Neural progenitor cell (in vitro differentiated cells): ENCODE data around the gene TSHZ2. TPM values are rescaled to one million over a fixed set of nuclear protein-coding genes. Genes with fewer than 3 reads are reported as not detected.
"Not testable (repeated sequence)": the region's sequence is repeated elsewhere in the genome, so short reads cannot be mapped to it uniquely, and the experiment has no call there.

ENCODE experiments used
- DNase-seq: peaks from one replicate; pipeline ENCODE4 v3.0.0-alpha.2; 2016; ENCODE audit warnings: low spot score
- H2AFZ ChIP-seq: fragments of 200-600 bp; sonication (generic); replicated peaks from 2 replicates; pipeline ENCODE4 v1.6.1; 2016; ENCODE audit warnings: antibody characterized with exemption
- H3F3A ChIP-seq: fragments of 200-600 bp; sonication (generic); 2 replicates; pipeline ENCODE4 v1.6.1; 2016; ENCODE audit warnings: antibody characterized with exemption, low read depth
- H3K27ac ChIP-seq: fragments of 200-600 bp; sonication (generic); 2 replicates; pipeline ENCODE4 v1.5.1; 2016; ENCODE audit warnings: mild to moderate bottlenecking
- H3K27me3 ChIP-seq: fragments of 200-600 bp; sonication (generic); 2 replicates; pipeline ENCODE4 v1.6.1; 2016; ENCODE audit warnings: mild to moderate bottlenecking, moderate library complexity
- H3K36me3 ChIP-seq: fragments of 200-600 bp; sonication (generic); 2 replicates; pipeline ENCODE4 v1.5.1; 2016
- H3K4me1 ChIP-seq: fragments of 200-600 bp; sonication (generic); 2 replicates; pipeline ENCODE4 v1.6.1; 2016; ENCODE audit warnings: mixed run types
- H3K4me2 ChIP-seq: fragments of 200-600 bp; sonication (generic); 2 replicates; pipeline ENCODE4 v1.6.1; 2016
- H3K4me3 ChIP-seq: fragments of 200-600 bp; sonication (generic); 2 replicates; pipeline ENCODE4 v1.5.1; 2016
- H3K79me2 ChIP-seq: fragments of 200-600 bp; sonication (generic); 2 replicates; pipeline ENCODE4 v1.6.1; 2016; ENCODE audit warnings: low read depth
- H3K9ac ChIP-seq: fragments of 200-600 bp; sonication (generic); 2 replicates; pipeline ENCODE4 v1.6.1; 2016
- H3K9me3 ChIP-seq: fragments of 200-600 bp; sonication (generic); 2 replicates; pipeline ENCODE4 v1.5.1; 2016; ENCODE audit warnings: low read depth
- H4K20me1 ChIP-seq: fragments of 200-600 bp; sonication (generic); 2 replicates; pipeline ENCODE4 v1.6.1; 2016; ENCODE audit warnings: low read depth
- H3K27ac Mint-ChIP-seq: 3 replicates; pipeline ENCODE4 v1.8.0; 2021; ENCODE audit warnings: mixed read lengths
- H3K27me3 Mint-ChIP-seq: 2 replicates; pipeline ENCODE4 v1.8.0; 2022; ENCODE audit warnings: low read depth, mild to moderate bottlenecking, inconsistent platforms, moderate library complexity, mixed read lengths; ENCODE audit not compliant: insufficient read depth
- H3K36me3 Mint-ChIP-seq: 3 replicates; pipeline ENCODE4 v1.8.0; 2021; ENCODE audit warnings: mixed read lengths
- H3K4me1 Mint-ChIP-seq: 3 replicates; pipeline ENCODE4 v1.8.0; 2021; ENCODE audit warnings: mixed read lengths
- H3K4me3 Mint-ChIP-seq: 3 replicates; pipeline ENCODE4 v1.8.0; 2021; ENCODE audit warnings: mild to moderate bottlenecking, moderate library complexity, mixed read lengths
- H3K9me3 Mint-ChIP-seq: 3 replicates; pipeline ENCODE4 v1.8.0; 2020; ENCODE audit warnings: mixed read lengths
- EZH2 ChIP-seq: fragments of 200-600 bp; sonication (generic); IDR thresholded peaks from 2 replicates; pipeline ENCODE4 v1.6.1; 2017; ENCODE audit warnings: antibody characterized with exemption, mild to moderate bottlenecking, moderate library complexity
- EZH2phosphoT487 ChIP-seq: fragments of 200-600 bp; sonication (generic); IDR thresholded peaks from 2 replicates; pipeline ENCODE4 v1.6.1; 2017; ENCODE audit warnings: antibody characterized with exemption
- total RNA-seq: library from RNA; depleted of rRNA; stranded (reverse); fragments of >200 nt; gene quantifications from 2 replicates; pipeline ENCODE4 v1.2.3, GENCODE V29; 2015; ENCODE audit warnings: low replicate concordance
- TF ChIP-seq, protein P1 (sequence below): fragments of 200-600 bp; sonication (generic); IDR thresholded peaks from 2 replicates; pipeline ENCODE4 v1.5.1; 2017; ENCODE audit warnings: antibody characterized with exemption, mild to moderate bottlenecking

The TSHZ2 gene
- total RNA-seq, 1 donor from 2014 or later = 1.8 TPM

DNA sequence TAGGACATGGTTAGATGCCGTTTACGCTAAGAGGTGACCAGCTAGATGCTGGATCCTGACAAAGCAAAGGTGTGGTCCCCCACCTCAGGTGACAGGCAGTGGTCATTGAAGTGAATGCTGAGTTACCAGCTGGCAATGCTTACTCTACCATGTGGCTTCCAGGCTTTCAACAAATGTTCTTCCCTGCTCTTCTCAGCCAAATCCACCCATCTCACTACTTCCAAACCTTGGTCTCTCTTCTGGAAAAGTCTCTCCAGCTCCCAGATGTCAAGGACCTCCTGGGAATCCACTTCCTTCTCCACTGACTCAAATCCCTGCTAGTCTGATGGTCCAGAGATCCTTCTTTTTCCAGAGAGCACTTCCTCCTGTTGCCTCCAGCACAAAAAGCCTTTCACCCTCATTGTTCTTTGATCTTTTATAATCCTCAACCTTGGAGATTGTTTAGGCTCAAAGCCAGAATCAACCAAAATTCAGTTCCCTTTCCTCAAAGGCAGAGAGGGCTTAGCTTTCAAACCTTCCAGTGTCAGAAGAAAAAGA lies 393.4 kb downstream of the TSHZ2 start:
- Mint-ChIP-seq H3K9me3 (peaks cover 2% of the 10 kb centered on the region), H3K4me3 (no peak overlapping the region), H3K4me1 (peaks cover 66% of the 10 kb centered on the region), H3K27me3 (peaks cover 12% of the 10 kb centered on the region), H3K36me3 (no peaks in the 10 kb centered on the region), H3K27ac (peak overlapping the region; percentile 28)
- Histone ChIP-seq H3F3A (peaks cover 15% of the 10 kb centered on the region), H3K4me3 (no peak overlapping the region), H3K4me1 (peaks cover 19% of the 10 kb centered on the region), H4K20me1 (no peaks in the 10 kb centered on the region), H3K27ac (no peak overlapping the region), H3K9ac (no peak overlapping the region), H3K27me3 (no peaks in the 10 kb centered on the region), H3K79me2 (no peaks in the 10 kb centered on the region), H3K36me3 (no peaks in the 10 kb centered on the region), H3K9me3 (no peaks in the 10 kb centered on the region), H2AFZ (no peak overlapping the region), H3K4me2 (peak overlapping the region; percentile 32)
- DNase-seq = no peak
- TF ChIP-seq, protein P1, sequence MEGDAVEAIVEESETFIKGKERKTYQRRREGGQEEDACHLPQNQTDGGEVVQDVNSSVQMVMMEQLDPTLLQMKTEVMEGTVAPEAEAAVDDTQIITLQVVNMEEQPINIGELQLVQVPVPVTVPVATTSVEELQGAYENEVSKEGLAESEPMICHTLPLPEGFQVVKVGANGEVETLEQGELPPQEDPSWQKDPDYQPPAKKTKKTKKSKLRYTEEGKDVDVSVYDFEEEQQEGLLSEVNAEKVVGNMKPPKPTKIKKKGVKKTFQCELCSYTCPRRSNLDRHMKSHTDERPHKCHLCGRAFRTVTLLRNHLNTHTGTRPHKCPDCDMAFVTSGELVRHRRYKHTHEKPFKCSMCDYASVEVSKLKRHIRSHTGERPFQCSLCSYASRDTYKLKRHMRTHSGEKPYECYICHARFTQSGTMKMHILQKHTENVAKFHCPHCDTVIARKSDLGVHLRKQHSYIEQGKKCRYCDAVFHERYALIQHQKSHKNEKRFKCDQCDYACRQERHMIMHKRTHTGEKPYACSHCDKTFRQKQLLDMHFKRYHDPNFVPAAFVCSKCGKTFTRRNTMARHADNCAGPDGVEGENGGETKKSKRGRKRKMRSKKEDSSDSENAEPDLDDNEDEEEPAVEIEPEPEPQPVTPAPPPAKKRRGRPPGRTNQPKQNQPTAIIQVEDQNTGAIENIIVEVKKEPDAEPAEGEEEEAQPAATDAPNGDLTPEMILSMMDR = no peak
- no peak for TF ChIP-seq EZH2
- no peak for TF ChIP-seq EZH2phosphoT487

DNA sequence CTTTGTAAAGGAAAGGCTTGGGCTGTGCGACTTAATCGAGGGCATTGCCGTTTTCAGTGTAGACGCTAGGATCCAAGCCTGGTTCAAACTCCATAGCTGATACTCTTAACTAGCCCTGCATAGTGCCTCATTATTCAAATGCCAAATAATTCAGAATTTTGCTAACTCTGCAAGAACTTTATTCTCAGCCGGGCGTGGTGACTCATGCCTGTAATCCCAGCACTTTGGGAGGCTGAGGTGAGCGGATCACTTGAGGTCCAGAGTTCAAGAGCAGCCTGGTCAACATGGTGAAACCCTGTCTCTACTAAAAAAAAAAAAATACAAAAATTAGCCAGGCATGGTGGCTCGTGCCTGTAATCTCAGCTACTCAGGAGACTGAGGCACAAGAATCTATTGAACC lies 394.8 kb downstream of the TSHZ2 start:
- peaks cover 16% of the 10 kb centered on the region for H3K27me3 Mint-ChIP-seq
- H3K9me3 Mint-ChIP-seq = not testable (repeated sequence)

DNA sequence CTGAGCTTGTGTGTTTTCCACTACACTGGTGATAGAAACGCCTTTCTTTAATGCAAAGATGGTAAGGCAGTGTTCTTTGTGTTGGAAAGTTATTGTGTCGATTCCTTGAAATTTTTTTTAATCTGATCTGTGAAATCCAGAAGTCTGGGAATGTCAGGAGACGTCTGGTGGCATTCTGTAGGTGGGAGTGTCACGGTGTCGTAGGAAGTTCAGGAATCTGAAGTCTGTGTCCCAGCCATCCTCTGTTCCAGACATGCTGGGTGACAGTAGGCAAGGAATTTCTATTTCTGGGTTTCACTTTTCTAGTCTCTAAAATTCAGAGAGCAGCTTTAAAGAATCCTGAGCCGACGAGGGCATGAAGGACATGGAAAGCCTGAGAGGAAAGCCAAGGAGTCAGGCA lies 397.7 kb downstream of the TSHZ2 start:
- Histone ChIP-seq H3K4me3 (no peak overlapping the region), H3K27me3 (no peaks in the 10 kb centered on the region), H3K9ac (no peak overlapping the region), H3F3A (peaks cover 7% of the 10 kb centered on the region), H3K4me2 (no peak overlapping the region), H3K27ac (no peak overlapping the region), H3K4me1 (peaks cover 10% of the 10 kb centered on the region), H3K36me3 (no peaks in the 10 kb centered on the region), H2AFZ (no peak overlapping the region), H3K9me3 (no peaks in the 10 kb centered on the region), H4K20me1 (no peaks in the 10 kb centered on the region), H3K79me2 (no peaks in the 10 kb centered on the region)
- H3K4me3 Mint-ChIP-seq = no peak overlapping the region
- peaks cover 2% of the 10 kb centered on the region for H3K9me3 Mint-ChIP-seq
- H3K4me1 Mint-ChIP-seq = peaks cover 46% of the 10 kb centered on the region
- no peak for DNase-seq
- peak overlapping the region; percentile 78 for H3K27ac Mint-ChIP-seq
- H3K27me3 Mint-ChIP-seq = peaks cover 10% of the 10 kb centered on the region
- no peaks in the 10 kb centered on the region for H3K36me3 Mint-ChIP-seq
- TF ChIP-seq, protein P1 = no peak
- TF ChIP-seq EZH2phosphoT487 (no peak), EZH2 (no peak)

More for the DNA sequence above, 394.8 kb downstream of the TSHZ2 start:
- not testable (repeated sequence) for H3K4me3 ChIP-seq, H2AFZ ChIP-seq, DNase-seq, H3K9ac ChIP-seq, H3K4me2 ChIP-seq, H3K27ac ChIP-seq, H4K20me1 ChIP-seq, H3K9me3 ChIP-seq, H3K27me3 ChIP-seq, H3K79me2 ChIP-seq, H3K36me3 ChIP-seq, H3K36me3 Mint-ChIP-seq, H3K4me3 Mint-ChIP-seq, H3K27ac Mint-ChIP-seq, H3F3A ChIP-seq, H3K4me1 ChIP-seq
- H3K4me1 Mint-ChIP-seq = peaks cover 65% of the 10 kb centered on the region

DNA sequence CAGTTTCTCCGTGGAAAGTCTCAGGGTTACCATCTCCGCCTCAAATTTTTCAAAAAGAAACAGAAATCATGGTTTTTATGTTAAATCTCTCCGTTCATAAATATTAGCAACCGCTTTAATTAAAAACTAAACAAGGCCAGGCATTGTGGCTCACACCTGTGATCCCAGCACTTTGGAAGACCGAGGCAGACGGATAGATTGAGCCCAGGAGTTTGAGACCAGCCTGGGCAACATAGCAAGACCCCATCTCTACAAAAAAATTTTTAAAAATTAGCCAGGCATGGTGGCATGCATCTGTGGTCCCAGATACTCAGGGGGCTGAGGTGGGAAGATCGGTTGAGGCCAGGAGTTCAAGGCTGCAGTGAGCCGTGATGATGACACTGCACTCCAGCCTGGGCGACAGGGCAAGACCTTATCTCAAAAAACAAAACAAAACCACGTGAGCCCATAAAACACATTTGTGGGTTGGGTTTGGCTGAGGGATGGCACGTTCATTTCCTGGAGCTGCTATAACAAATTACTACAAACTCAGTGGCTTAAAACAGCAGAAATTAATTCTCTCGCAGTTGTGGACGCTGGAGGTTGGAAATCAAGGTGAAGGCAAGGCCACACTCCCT lies 398.3 kb downstream of the TSHZ2 start:
- Histone ChIP-seq H4K20me1 (no peaks in the 10 kb centered on the region), H3K9me3 (no peaks in the 10 kb centered on the region), H3K27ac (no peak overlapping the region), H3K36me3 (no peaks in the 10 kb centered on the region), H3K27me3 (no peaks in the 10 kb centered on the region), H3F3A (peaks cover 7% of the 10 kb centered on the region), H3K79me2 (no peaks in the 10 kb centered on the region), H3K4me1 (peaks cover 10% of the 10 kb centered on the region), H3K4me3 (no peak overlapping the region), H2AFZ (no peak overlapping the region), H3K9ac (no peak overlapping the region), H3K4me2 (no peak overlapping the region)
- Mint-ChIP-seq H3K4me1 (peaks cover 41% of the 10 kb centered on the region), H3K27me3 (peaks cover 8% of the 10 kb centered on the region), H3K36me3 (no peaks in the 10 kb centered on the region), H3K9me3 (peaks cover 2% of the 10 kb centered on the region), H3K27ac (no peak overlapping the region), H3K4me3 (peak overlapping the region; percentile 18)
- no peak for DNase-seq
- no peak for TF ChIP-seq EZH2
